Keratinocyte (primary cell): ENCODE results near the gene VSIG4. TPM values are rescaled to one million over a fixed set of nuclear protein-coding genes. Genes with fewer than 3 reads are reported as not detected.

ENCODE experiments used
- DNase-seq: peaks from one replicate; pipeline ENCODE4 v3.0.0-alpha.2; 2011; ENCODE audit warnings: low read depth, missing footprints, low spot score
- FAIRE-seq: peaks from 2 replicates; lab custom pipeline; 2011; peaks lifted over from hg19 to GRCh38; lab: Jason Lieb, UNC
- H2AFZ ChIP-seq: 2 replicates; pipeline ENCODE4 v1.6.0; 2012; ENCODE audit warnings: low read length, control low read depth, inconsistent platforms; ENCODE audit not compliant: control insufficient read depth
- H3K27ac ChIP-seq: 2 replicates; pipeline ENCODE4 v1.5.1; 2011; ENCODE audit warnings: low read length; ENCODE audit not compliant: control insufficient read depth, insufficient read depth
- H3K27me3 ChIP-seq: 3 replicates; pipeline ENCODE4 v1.6.0; 2011; ENCODE audit warnings: low read length; ENCODE audit not compliant: control insufficient read depth, insufficient read depth; ENCODE audit errors: extremely low read depth
- H3K36me3 ChIP-seq, 2 experiments: 2 replicates in 1 of 2; 3 replicates in 1 of 2; pipeline ENCODE4 v1.5.1; 2011; ENCODE audit warnings: low read length in 2 of 2, mild to moderate bottlenecking in 1 of 2; ENCODE audit not compliant: control insufficient read depth in 2 of 2, insufficient read depth in 2 of 2; ENCODE audit errors: extremely low read depth in 1 of 2
- H3K4me1 ChIP-seq: 3 replicates; pipeline ENCODE4 v1.5.1; 2011; ENCODE audit warnings: low read length; ENCODE audit not compliant: control insufficient read depth, insufficient read depth; ENCODE audit errors: extremely low read depth
- H3K4me2 ChIP-seq: 3 replicates; pipeline ENCODE4 v1.6.0; 2011; ENCODE audit warnings: low read depth, low read length; ENCODE audit not compliant: control insufficient read depth, insufficient read depth; ENCODE audit errors: extremely low read depth
- H3K4me3 ChIP-seq, 3 experiments: fragments of 200-600 bp in 1 of 3; sonication (generic) in 1 of 3; 2 replicates in 2 of 3; 3 replicates in 1 of 3; pipeline ENCODE4 v1.5.1; 2011 to 2016; ENCODE audit warnings: low read length in 3 of 3, mild to moderate bottlenecking in 3 of 3, control low read depth in 2 of 3, inconsistent platforms in 1 of 3, low read depth in 1 of 3, mixed read lengths in 1 of 3, mixed run types in 1 of 3, moderate library complexity in 1 of 3; ENCODE audit not compliant: control insufficient read depth in 2 of 3, insufficient read depth in 2 of 3; ENCODE audit errors: extremely low read depth in 1 of 3
- H3K79me2 ChIP-seq: 2 replicates; pipeline ENCODE4 v1.6.0; 2012; ENCODE audit warnings: low read length; ENCODE audit not compliant: control insufficient read depth, insufficient read depth
- H3K9ac ChIP-seq: 3 replicates; pipeline ENCODE4 v1.6.0; 2011; ENCODE audit warnings: low read length; ENCODE audit not compliant: control insufficient read depth, insufficient read depth; ENCODE audit errors: extremely low read depth
- H3K9me1 ChIP-seq: 3 replicates; pipeline ENCODE4 v1.6.0; 2011; ENCODE audit warnings: low read length; ENCODE audit not compliant: control insufficient read depth, insufficient read depth; ENCODE audit errors: extremely low read depth
- H3K9me3 ChIP-seq: 2 replicates; pipeline ENCODE4 v1.5.1; 2012; ENCODE audit warnings: low read depth, low read length; ENCODE audit not compliant: control insufficient read depth
- H4K20me1 ChIP-seq: 3 replicates; pipeline ENCODE4 v1.6.0; 2011; ENCODE audit warnings: low read length; ENCODE audit not compliant: control insufficient read depth, insufficient read depth; ENCODE audit errors: extremely low read depth
- EZH2 ChIP-seq: IDR thresholded peaks from one replicate; pipeline ENCODE4 v1.6.1; 2012; ENCODE audit warnings: inconsistent platforms, mild to moderate bottlenecking, low read length, moderate library complexity
- dilution Hi-C: fragments of 300-500 bp; cut with MboI; formaldehyde crosslinking; loops from one replicate; pipeline ENCODE4 v1.7.0; 2020; ENCODE audit warnings: low sequenced_read_pairs; ENCODE audit not compliant: extremely low pct_ligation_motif_present
- polyA plus RNA-seq, 5 experiments: library from polyadenylated mRNA; depleted of rRNA in 3 of 5; stranded (reverse) in 3 of 5; stranded (forward) in 1 of 5; unstranded in 1 of 5; fragments of >200 nt; gene quantifications; 1 replicate in 1 of 5; 2 replicates in 3 of 5; 3 replicates in 1 of 5; pipeline versions ENCODE4 v1.2.1 to v1.2.3, GENCODE V29; 2011 to 2012; ENCODE audit warnings: missing spikeins in 2 of 5, low read depth in 1 of 5, low replicate concordance in 1 of 5
- TF ChIP-seq, protein P1 (sequence below), 3 experiments: IDR thresholded peaks in 1 of 3; conservative IDR thresholded peaks in 1 of 3; optimal IDR thresholded peaks in 1 of 3; 2 replicates in 2 of 3; 3 replicates in 1 of 3; pipeline versions ENCODE3 to v1.5.1; 2011; ENCODE audit warnings: low read length in 3 of 3, mild to moderate bottlenecking in 3 of 3, moderate library complexity in 2 of 3, control low read depth in 1 of 3, inconsistent platforms in 1 of 3; ENCODE audit not compliant: insufficient read depth in 2 of 3; ENCODE audit errors: extremely low read depth in 1 of 3

VSIG4 gene
- polyA plus RNA-seq, 1 donor (not counting 4 experiments of a cell fraction or from before 2014, with no cell fraction given) = not detected

DNA sequence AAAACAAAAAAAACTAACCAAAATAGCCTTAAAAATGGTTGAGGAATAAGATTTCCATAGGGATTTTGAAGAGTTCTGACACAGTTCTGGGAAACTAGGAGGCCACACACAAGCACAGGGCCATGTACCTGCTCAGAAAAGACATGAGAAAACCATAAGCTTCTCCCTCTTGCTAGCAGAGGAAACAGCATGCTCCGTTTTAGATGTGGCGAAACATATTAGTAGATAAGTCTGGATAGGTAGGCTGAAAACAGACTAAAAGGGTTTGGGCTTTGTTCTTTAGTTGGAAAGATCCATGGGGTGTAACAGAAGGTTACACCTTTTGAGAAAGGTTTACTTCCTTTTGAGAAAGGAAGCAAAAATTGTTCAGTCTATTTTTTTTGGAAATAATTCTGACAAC, 10.9 kb downstream of the VSIG4 start:
- no peak for FAIRE-seq
- TF ChIP-seq EZH2 = no peak
- TF ChIP-seq, protein P1, sequence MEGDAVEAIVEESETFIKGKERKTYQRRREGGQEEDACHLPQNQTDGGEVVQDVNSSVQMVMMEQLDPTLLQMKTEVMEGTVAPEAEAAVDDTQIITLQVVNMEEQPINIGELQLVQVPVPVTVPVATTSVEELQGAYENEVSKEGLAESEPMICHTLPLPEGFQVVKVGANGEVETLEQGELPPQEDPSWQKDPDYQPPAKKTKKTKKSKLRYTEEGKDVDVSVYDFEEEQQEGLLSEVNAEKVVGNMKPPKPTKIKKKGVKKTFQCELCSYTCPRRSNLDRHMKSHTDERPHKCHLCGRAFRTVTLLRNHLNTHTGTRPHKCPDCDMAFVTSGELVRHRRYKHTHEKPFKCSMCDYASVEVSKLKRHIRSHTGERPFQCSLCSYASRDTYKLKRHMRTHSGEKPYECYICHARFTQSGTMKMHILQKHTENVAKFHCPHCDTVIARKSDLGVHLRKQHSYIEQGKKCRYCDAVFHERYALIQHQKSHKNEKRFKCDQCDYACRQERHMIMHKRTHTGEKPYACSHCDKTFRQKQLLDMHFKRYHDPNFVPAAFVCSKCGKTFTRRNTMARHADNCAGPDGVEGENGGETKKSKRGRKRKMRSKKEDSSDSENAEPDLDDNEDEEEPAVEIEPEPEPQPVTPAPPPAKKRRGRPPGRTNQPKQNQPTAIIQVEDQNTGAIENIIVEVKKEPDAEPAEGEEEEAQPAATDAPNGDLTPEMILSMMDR (optimal IDR thresholded peaks at IDR 0.05 in 1 of 3, IDR thresholded peaks at IDR 0.05 in 1 of 3, conservative IDR thresholded peaks at IDR 0.05 in 1 of 3; ENCODE audit: extremely low read depth in 1 of 3, insufficient read depth in 2 of 3, low read length in 3 of 3) = no peak
- H3K27ac ChIP-seq = no peak overlapping the region
- H4K20me1 ChIP-seq = no peaks in the 10 kb centered on the region
- H3K9me3 ChIP-seq = no peaks in the 10 kb centered on the region
- no peaks in the 10 kb centered on the region for H3K36me3 ChIP-seq
- H3K79me2 ChIP-seq = no peaks in the 10 kb centered on the region
- H2AFZ ChIP-seq = no peak overlapping the region
- no peak overlapping the region for H3K9ac ChIP-seq
- dilution Hi-C loops = no loop called here
- H3K9me1 ChIP-seq = no peaks in the 10 kb centered on the region
- no peaks in the 10 kb centered on the region for H3K4me1 ChIP-seq
- DNase-seq = no peak
- H3K4me2 ChIP-seq = no peak overlapping the region
- no peak overlapping the region for H3K4me3 ChIP-seq
- H3K27me3 ChIP-seq = no peaks in the 10 kb centered on the region

DNA sequence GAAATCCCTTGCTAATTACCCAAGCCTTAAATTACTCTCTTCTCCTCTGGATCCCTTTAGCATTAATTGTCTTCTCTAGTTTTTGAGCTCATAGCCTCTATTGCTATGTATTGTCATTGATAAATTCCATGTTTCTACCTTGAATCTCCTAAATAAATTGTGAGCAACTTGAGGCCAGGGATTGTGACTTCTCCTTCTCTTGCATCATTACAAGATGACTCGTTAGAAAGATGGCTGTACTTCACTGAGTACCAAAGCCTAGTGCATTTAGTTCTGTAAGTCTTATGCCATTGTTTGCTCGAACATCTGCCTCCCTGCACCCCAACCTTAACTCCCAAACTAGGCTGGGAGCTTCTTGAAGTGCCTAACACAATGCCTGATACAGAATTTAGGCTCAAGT, 15.3 kb downstream of the VSIG4 start:
- DNase-seq (no peak), FAIRE-seq (no peak)
- Histone ChIP-seq H2AFZ (no peak overlapping the region), H3K4me3 (no peak overlapping the region), H3K4me1 (no peaks in the 10 kb centered on the region), H3K27me3 (no peaks in the 10 kb centered on the region), H3K9ac (no peak overlapping the region), H4K20me1 (no peaks in the 10 kb centered on the region), H3K9me1 (no peaks in the 10 kb centered on the region), H3K9me3 (no peaks in the 10 kb centered on the region), H3K79me2 (no peaks in the 10 kb centered on the region), H3K27ac (no peak overlapping the region), H3K36me3 (no peaks in the 10 kb centered on the region), H3K4me2 (no peak overlapping the region)
- dilution Hi-C loops = no loop called here
- TF ChIP-seq EZH2 = no peak
- TF ChIP-seq, protein P1 (optimal IDR thresholded peaks at IDR 0.05 in 1 of 3, IDR thresholded peaks at IDR 0.05 in 1 of 3, conservative IDR thresholded peaks at IDR 0.05 in 1 of 3; ENCODE audit: extremely low read depth in 1 of 3, insufficient read depth in 2 of 3, low read length in 3 of 3) = no peak
